Left lobe of liver (tissue), 2 donors: ENCODE data around the gene SMYD3. TPM values are rescaled to one million over a fixed set of nuclear protein-coding genes. Genes with fewer than 3 reads are reported as not detected.

Experiments
- ATAC-seq: fragments of 200-7000 bp; cut with Tn5 transposase; one replicate; pipeline ENCODE4 v1.9.1; 2020; ENCODE audit warnings: mild to moderate bottlenecking, moderate library complexity
- DNase-seq: peaks from one replicate; pipeline ENCODE4 v3.0.0-alpha.2; 2020; ENCODE audit warnings: low spot score
- total RNA-seq: library from RNA; stranded (reverse); gene quantifications from one replicate; pipeline ENCODE4 v1.2.1, GENCODE V29; 2021
- donor health status: DM: no; HTN: no; CAD: no; lungs with moderate emphysema.
- donor health status: DM: no; HTN: yes; CAD: no.

Gene SMYD3
- total RNA-seq, 1 donor from 2014 or later, result 6.7 TPM

DNA sequence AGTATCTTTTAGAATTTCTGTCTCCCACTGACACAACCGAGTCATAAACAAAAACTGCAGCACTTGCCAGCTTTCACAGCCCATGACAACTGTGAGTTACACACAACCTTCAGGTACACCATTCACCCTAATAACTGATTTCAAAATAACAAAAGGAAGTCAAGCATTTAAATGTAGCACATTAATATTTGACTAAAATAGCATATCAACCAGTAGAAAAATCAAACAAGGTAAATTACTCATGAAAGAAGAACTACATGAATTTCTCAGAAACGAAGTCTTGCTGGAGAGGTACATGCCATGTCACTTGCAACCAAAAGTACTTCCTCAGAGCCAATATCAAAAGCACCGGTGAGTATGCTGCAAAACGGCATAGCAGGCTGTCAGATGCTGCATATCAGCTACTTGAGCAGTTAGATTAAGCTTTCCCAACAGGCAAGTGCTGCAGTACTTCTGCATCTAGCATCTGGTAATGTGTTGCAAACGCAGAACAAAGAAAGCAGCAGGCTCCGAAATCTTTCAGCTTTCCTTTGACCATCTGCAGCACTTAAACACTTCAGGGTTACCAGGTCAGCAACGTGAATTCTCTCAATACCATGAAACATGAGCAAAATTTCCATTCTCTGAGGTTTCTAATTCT is 223.2 kb downstream of the SMYD3 start:
- DNase-seq (no peak), ATAC-seq (no peak)

DNA sequence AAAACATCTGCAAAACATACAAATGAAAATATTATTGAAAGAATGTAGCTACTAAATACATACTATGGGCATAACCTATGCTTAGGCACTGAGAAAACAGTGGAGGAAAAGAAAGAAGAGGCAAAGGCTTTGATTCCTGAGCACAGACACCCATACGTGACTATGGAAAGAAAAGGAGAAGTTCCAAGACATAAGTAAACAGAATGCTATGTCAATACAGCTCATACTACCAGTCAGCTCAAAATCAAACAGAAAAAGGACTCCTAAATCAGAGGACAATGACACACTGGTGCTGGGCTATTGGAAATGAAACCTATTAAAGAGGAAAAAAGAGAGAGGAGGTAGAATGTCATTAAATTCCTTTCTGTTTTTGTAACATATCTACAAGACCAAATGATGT is 225.4 kb downstream of the SMYD3 start:
- DNase-seq (no peak), ATAC-seq (peak; percentile 84)

DNA sequence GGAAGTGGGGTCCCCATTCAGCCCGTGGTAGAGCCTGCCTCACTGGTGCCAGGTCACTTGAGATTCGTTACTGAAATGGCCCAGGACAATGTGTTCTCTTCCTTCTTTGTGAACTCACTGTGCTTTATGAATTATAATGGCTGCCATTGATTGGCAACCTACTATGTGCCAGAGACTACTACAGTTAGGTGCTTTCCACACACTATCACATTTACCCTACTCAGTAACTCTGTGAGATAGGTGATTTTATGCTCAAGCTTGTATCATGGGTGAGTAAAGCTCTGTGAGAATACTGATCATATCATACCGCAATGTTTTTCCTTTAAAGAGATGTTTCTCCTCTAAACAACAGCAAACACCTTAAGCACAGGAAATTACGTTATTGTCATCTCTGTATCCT is 225.9 kb downstream of the SMYD3 start:
- ATAC-seq (no peak), DNase-seq (no peak)

DNA sequence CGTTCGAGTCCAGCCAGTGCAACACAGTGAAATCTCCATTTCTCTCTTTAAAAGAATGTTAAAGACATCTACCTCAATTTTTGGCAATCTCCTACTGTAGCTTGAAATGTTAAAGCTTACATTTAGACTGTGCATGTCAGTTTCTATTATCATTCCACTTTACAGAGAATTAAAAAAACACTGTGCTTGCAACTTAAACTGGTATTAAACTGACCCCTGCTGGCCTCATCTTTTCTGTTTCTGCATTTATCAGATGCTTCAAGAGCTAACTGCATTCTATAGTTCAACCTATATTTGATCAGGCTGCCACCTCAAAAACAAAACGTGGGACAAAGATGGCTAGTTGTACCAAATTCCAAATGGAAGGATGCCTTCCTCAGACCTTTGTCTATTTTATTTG is 226.5 kb downstream of the SMYD3 start:
- ATAC-seq, result no peak
- no peak for DNase-seq

DNA sequence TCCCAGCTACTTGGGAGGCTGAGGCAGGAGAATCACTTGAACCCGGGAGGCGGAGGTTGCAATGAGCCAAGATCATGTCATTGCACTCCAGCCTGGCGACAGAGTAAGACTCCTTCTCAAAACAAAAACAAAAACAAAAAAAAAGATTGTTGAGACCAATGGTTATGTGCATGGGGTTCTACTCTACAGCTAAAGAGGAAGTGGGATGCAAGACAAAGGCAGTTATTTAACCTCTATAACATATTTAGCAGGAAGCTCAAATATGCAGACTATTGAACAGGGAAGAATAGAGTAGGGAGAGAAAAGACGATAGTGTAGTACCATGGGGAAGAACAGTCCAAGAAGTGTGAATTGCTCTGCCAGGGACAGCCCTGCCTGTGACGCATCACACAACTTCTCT is 227.7 kb downstream of the SMYD3 start:
- DNase-seq (no peak), ATAC-seq (no peak)

DNA sequence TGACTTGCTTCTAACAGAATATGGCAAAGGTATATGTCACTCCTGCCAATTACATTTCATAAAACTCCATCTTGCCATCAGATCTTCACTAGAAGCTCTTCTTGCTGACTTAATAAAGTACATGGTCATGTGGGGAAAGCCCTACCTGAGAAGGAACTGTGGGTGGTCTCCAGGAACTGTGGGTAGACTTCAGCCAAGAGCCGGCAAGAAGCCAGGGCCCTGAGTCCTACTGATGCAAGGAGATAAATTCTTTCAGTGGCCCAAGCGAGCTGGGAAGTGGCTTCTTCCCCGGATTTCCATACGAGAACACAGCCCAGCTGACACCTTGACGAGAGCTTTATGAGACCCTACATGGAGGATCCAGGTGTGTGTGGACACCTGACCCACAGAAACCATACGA is 228.7 kb downstream of the SMYD3 start:
- DNase-seq, result no peak
- no peak for ATAC-seq

DNA sequence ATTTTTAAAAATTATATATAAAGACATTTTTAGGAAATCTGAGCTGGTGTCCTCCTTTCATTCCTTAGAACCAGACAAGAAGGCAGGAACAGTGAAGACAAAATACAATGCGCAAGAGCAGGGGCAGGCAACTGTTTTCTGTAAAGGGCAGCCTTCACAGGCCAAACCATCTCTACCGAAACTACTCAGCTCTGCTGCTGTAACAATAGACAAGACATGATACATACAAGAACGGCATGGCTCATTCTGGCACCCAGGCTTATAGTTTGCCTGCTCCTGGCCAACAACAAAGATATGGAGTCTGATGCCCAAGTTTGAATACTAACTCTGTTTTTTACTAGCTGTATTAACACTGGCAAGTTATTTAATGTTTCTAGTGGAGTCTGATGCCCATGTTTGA is 232.0 kb downstream of the SMYD3 start:
- no peak for DNase-seq
- no peak for ATAC-seq

DNA sequence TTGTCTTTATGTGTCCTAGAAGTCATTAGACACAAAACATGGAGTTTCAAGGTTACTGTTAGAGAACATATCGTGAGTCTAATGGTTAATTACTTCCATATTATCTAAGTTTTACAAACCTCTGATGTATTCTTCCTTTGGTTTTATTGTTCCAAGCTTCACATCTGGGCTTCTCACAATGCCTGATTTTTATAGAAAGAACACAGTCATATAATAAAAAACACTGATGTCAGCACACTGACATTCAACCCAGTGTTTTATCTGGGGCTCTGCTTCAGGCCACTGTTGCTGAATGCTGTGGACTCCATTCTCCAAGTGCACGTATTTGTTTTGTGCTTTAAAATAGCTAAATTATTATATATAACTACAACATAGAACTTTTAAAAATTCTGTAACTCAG is 232.9 kb downstream of the SMYD3 start:
- DNase-seq, result no peak
- ATAC-seq, result no peak

DNA sequence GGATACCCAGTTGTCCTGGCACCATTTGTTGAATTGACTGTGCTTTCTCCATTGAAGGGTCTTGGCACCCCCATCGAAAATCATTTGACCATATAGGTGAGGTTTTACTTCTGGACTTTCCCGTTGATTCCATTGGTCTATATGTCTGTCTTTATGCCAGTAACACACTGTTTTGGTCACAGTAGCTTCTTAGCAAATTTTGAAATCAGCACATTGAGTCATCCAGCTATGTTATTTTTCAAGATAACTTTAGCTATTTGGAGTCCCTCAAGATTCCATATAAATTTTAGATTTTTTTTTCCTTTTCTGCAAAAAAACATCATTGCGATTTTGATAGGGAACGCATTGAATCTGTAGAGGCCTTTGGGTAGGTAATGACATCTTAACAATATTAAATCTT is 235.6 kb downstream of the SMYD3 start:
- DNase-seq (no peak), ATAC-seq (no peak)

DNA sequence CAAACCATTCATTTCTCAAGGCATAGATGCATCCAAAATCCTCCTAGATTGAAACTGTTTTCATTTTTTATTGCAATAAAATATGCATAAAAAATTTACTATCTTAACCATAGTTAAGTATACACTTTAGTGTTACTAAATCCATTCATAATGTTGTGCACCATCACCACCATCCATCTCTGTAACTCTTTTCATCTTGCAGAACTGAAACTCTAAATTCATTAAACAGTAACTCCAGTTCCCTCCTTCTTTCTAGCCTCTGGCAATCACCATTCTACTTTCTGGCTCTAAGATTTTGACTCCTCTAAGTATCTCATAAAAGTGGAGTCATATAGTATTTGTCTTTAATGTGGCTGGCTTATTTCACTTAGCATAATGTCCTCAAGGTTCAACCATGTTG is 236.8 kb downstream of the SMYD3 start:
- no peak for ATAC-seq
- no peak for DNase-seq

DNA sequence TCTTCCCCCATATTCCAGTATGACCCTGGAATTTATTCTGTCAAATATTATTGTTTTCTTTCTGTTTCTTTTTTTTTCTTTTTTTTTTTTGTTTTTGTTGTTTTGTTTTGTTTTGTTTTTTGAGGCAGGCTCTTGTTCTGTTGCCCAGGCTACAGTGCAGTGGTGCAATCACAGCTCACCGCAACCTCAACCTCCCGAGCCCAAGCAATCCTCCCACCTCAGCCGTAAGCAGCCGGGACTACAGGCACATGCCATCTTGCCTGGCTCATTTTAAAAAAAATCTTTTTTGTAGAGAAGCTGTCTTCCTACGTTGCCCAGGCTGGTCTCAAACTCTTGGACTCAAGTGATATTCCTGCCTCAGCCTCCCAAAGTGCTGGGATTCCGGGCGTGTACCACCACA is 237.6 kb downstream of the SMYD3 start:
- no peak for DNase-seq
- ATAC-seq, result no peak

DNA sequence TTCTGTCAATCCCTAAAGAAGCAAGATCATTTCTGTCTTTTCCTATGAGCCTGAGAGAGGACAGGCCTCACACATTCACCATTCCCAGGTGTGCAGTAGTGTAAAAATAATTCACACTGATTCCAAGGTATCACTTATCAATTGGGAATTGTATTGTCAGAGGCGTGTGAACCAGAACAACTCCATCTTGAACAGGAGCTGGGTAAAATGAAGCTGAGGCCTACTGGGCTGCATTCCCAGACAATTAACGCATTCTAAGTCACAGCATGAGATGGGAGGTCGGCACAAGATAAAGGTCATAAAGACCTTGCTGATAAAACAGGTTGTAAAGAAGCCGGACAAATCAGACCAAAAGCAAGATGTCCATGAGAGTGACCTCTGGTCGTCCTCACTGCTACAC is 239.2 kb downstream of the SMYD3 start:
- DNase-seq, result no peak
- no peak for ATAC-seq

DNA sequence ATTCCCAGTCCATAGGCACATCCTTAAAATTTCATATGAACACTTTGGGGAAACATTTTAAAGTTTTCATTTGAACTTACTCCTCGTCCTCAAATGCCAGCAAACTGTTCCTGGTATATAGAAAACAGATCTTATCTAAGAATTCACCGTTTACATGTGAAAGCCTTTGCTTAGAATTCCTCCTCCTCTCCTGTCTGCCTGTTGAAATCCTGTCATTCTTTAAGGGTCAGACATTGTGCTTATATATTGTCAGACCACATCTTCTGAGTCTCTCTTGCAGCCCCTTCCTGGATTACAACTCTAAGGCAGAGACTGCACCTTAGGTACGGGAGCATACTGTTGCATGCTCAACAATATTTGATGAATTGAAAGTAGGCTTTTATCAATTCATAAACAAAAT is 239.7 kb downstream of the SMYD3 start:
- DNase-seq, result no peak
- ATAC-seq, result no peak

DNA sequence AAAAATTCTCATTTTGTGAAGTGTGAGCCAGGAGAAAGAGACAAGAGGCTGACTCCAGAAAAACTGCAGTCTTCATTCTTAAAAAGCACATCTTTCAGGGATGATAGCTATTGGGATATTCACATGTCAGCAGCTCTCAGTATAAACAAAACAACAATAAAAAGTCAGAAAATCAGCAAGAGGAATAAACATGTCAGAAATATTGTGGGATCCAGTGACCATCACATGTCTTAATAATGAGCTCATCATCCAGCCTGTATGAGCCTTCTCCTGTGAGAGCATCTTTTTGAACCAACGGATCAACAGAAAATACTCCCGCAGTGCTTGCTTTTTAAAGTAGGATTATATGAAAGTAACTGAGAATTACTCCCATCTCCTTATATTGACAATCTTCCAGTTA is 241.6 kb downstream of the SMYD3 start:
- ATAC-seq (no peak), DNase-seq (no peak)

DNA sequence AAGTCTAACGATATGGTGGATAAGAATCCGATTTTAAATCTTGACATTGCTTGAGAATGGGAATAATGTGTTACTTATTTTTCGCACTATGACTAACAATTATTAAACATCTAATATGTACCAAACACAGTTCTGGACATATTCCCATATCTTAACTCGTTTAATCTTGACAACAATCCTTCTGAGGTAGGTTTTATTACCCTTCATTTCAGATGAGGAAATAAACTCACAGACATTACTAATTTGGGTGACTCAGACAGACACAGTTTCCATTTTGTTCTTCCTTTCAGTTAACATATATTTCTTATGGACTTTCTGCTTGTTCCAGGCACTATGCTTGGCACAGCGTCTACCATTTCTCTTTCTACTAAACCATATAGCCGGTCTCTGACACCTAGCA is 244.8 kb downstream of the SMYD3 start:
- no peak for DNase-seq

DNA sequence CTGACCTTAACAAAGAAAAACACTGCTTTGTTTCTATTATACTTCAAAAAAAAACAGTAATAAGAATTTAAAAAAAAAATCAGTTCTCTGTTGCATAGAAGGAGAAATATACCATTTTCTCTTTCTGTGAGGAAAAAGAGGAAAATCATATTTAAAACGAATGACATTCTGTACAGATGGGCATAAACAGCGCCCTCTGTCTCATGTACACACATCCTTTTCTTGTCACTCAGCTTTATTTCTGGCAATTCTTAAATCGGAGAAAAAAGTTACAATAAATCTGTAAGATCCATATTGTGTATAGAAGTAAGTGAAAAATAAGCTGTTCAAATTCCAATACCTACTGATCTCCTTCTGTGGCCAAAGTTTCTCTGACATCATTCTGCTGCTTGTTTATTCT is 245.4 kb downstream of the SMYD3 start:
- ATAC-seq (no peak), DNase-seq (no peak)

More for the DNA sequence above, 244.8 kb downstream of the SMYD3 start:
- no peak for ATAC-seq

DNA sequence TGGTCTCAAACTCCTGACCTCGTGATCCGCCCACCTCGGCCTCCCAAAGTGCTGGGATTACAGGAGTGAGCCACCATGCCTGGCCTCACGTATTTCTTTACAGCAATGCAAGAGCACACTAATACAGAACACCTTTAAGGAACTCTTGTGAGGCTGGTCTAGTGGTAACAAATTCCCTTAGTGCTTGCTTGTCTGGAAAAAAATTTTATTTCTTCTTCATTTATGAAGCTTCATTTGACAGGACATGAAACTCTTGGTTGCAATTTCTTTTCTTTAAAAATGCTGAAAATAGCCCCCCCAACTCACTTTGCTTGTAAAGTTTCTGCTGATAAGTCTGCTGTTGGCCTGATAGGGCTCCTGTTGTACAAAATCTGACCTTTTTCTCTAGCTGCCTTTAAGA is 248.8 kb downstream of the SMYD3 start:
- DNase-seq, result no peak
- no peak for ATAC-seq

DNA sequence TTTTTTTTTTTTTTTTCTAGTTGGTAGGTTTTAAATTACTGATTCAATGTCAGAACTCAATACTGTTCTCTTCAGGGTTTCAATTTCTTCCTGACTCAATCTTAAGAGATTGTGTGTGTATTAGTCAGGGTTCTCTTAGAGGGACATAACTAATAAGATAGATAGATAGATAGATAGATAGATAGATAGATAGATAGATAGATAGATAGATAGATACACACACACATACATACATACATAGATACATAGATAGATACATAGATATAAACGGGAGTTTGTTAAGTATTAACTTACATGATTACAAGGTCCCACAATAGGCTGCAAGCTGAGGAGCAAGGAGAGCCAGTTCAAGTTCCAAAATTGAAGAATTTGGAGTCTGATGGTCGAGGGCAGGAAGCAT is 251.3 kb downstream of the SMYD3 start:
- ATAC-seq (no peak), DNase-seq (no peak)

DNA sequence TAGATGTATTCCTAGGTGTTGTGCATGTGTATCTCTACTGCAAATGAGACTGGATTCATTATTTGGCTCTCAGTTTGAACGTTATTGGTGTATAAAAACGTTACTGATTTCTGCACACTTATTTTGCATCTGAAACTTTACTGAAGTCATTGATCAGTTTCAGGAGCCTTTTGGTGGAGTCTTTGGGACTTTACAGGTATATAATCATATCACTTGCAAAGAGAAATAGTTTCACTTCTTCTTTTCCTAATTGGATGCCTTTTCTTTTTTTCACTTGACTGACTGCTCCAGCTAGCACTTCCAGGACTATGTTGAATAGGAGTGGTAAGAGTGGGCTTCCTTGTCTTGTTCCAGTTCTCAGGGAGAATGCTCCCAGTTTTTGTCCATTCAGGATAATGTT is 252.2 kb downstream of the SMYD3 start:
- ATAC-seq (no peak), DNase-seq (no peak)

DNA sequence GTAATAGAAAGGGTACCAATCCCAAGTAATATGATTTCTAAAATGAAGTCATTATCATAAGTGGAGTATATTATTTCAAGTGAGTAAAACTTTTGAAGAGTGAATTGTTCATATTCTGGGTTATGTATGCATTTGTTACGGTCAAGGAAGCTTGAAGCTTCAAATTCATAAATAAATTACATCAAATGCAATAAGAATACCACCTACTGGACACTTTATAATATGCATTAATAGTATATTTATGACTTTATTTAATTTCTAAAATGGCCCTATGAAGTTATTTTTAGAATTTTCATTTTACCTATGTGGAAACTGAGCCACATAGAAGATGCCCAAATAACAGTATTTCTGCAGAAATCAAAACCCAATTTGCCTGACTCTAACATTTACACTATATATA is 260.6 kb downstream of the SMYD3 start:
- ATAC-seq (no peak), DNase-seq (no peak)

DNA sequence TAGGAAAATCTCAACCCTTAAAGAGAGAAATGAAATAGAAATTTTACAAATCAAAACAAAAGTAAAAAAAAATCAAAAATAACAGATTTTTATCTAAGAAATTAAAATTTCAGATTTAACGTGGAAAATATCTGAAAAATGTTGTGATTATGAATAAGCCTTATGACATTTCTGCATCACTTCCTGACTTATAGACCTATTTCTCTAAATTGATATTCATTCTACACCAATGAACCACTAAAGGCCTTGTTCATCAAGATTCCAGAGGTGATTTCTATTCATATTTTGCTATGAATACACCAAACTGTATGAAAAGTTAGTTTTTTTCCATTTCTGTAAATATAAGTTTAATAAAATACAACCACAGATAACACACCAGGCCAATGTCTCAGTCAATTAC is 261.5 kb downstream of the SMYD3 start:
- no peak for ATAC-seq

DNA sequence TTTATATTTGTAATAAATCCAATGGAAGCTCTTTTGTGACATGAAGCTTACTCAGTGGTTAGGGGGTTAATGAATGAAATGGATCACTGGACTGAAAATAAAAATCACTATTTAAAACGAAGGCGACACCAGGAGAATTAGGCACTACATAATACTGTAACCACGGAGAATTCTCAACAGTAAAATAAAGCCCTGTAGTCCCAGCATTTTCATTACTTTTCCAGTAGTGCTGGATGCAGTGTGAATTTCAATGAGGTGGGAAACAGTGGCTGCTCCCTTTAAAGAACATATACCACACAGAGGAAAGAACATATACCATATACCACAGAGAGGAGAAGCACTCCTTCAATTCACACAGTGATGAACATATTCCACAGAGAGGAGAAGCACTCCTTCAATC is 275.0 kb downstream of the SMYD3 start:
- ATAC-seq, result no peak
- no peak for DNase-seq

More for the DNA sequence above, 261.5 kb downstream of the SMYD3 start:
- DNase-seq, result no peak

DNA sequence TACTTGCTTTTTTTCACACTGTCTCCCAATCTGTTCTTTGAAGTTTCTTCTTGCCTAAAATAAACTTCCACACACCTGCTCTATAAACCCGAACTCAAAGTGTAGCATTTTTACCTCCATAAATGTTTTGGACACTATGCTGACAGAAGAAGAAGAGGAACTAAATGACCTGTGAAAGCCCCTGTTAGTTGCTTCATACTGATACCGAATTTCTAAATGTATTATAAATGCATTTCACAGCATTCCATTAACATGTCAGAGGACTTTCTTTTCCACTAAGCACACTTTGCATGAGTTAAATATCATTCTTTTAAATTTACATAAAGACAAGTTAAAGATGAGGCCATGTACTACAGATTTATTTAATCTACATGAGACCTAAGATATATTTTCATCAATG is 281.0 kb downstream of the SMYD3 start:
- ATAC-seq, result no peak
- no peak for DNase-seq
